Cerebellar cortex (tissue), 1 donor: ENCODE measurements around the gene SH3BP4.
A peak's percentile ranks its signal among the peaks of the same experiment; 100 is the strongest.

ENCODE experiments used
- DNase-seq: peaks from one replicate; pipeline ENCODE4 v3.0.0-alpha.2; 2015; ENCODE audit warnings: low spot score

Gene SH3BP4

GRCh38 chr2:234967201-234967869 is 15.5 kb downstream of the SH3BP4 start:
- DNase-seq: no peak

GRCh38 chr2:234967870-234968208 is 16.0 kb downstream of the SH3BP4 start:
- DNase-seq: no peak

GRCh38 chr2:234968631-234969305 is 17.0 kb downstream of the SH3BP4 start:
- DNase-seq: no peak

GRCh38 chr2:234969306-234970098 is 17.7 kb downstream of the SH3BP4 start:
- no peak for DNase-seq

GRCh38 chr2:234970099-234970440 is 18.3 kb downstream of the SH3BP4 start:
- no peak for DNase-seq

- DNase-seq: no peak
These were observed 18.7 kb downstream of the SH3BP4 start for GRCh38 chr2:234970477-234970882.

- DNase-seq: no peak
These were observed 19.7 kb downstream of the SH3BP4 start for GRCh38 chr2:234971496-234971895.

- DNase-seq: no peak
These were observed 21.2 kb downstream of the SH3BP4 start for GRCh38 chr2:234973008-234973407.

GRCh38 chr2:234974501-234975385 is 22.9 kb downstream of the SH3BP4 start:
- DNase-seq: no peak

GRCh38 chr2:234975611-234976010 is 23.8 kb downstream of the SH3BP4 start:
- DNase-seq: no peak

- DNase-seq: no peak
These were observed 24.8 kb downstream of the SH3BP4 start for GRCh38 chr2:234976479-234977227.

- DNase-seq: no peak
These were observed 25.4 kb downstream of the SH3BP4 start for GRCh38 chr2:234977228-234977679.

- DNase-seq: no peak
These were observed 26.8 kb downstream of the SH3BP4 start for GRCh38 chr2:234978466-234979203.

- no peak for DNase-seq
These were observed 27.7 kb downstream of the SH3BP4 start for GRCh38 chr2:234979204-234980167.

- DNase-seq: peak; percentile 16
These were observed 28.8 kb downstream of the SH3BP4 start for GRCh38 chr2:234980451-234981187.

GRCh38 chr2:234981197-234982095 is 29.6 kb downstream of the SH3BP4 start:
- DNase-seq: peak; percentile 80

GRCh38 chr2:234982096-234982834 is 30.4 kb downstream of the SH3BP4 start:
- DNase-seq: no peak
